PFSK-1 (cell line): ENCODE measurements around the gene FOXR1.
A peak's percentile ranks its signal among the peaks of the same experiment; 100 is the strongest.

Source experiments
- REST ChIP-seq, 2 experiments: IDR thresholded peaks; 2 replicates each; pipeline versions ENCODE4 v1.6.1 to v1.8.0; 2011 to 2012; ENCODE audit warnings: low read depth in 2 of 2, low read length in 2 of 2, control low read depth in 1 of 2, inconsistent platforms in 1 of 2, mild to moderate bottlenecking in 1 of 2, moderate library complexity in 1 of 2; ENCODE audit not compliant: insufficient read depth in 1 of 2
- TAF1 ChIP-seq: IDR thresholded peaks from 2 replicates; pipeline ENCODE4 v1.6.1; 2012; ENCODE audit warnings: low read length, control low read depth, borderline replicate concordance; ENCODE audit not compliant: insufficient read depth

- TF ChIP-seq REST (IDR thresholded peaks at IDR 0.05; ENCODE audit: insufficient read depth in 1 of 2, low read depth in 2 of 2, low read length in 2 of 2) (0 out of 4 replicates have a peak, but pooled peaks of 1 of the 2 experiments have one; percentile 25), TAF1 (no peak)
These were observed 15.3 kb upstream of the FOXR1 start, which contains the start of gene UPK2 for GRCh38 chr11:118956094-118956846.
